HCT116 (cell line): ENCODE data around the gene TEX2.

Experiments used
- CEBPB ChIP-seq: IDR thresholded peaks from 2 replicates; pipeline ENCODE4 v1.6.1; 2012; ENCODE audit warnings: low read depth
- CTCF ChIP-seq, 3 experiments: fragments of 200-600 bp in 1 of 3; sonication (generic) in 1 of 3; IDR thresholded peaks in 2 of 3; conservative IDR thresholded peaks in 1 of 3; 2 replicates each; pipeline ENCODE4 v1.5.1; 2012 to 2017; ENCODE audit warnings: low read depth in 2 of 3, low read length in 2 of 3, antibody characterized with exemption in 1 of 3, borderline replicate concordance in 1 of 3, control low read depth in 1 of 3, mild to moderate bottlenecking in 1 of 3, mixed read lengths in 1 of 3, mixed run types in 1 of 3, moderate library complexity in 1 of 3; ENCODE audit not compliant: insufficient read depth in 1 of 3
- JUND ChIP-seq: IDR thresholded peaks from 2 replicates; pipeline ENCODE4 v1.6.1; 2012
- RAD21 ChIP-seq: IDR thresholded peaks from 2 replicates; pipeline ENCODE4 v1.6.1; 2012; ENCODE audit warnings: low read depth, mild to moderate bottlenecking
- REST ChIP-seq: IDR thresholded peaks from 2 replicates; pipeline ENCODE4 v1.6.1; 2012; ENCODE audit warnings: low read depth
- SIN3A ChIP-seq: IDR thresholded peaks from 2 replicates; pipeline ENCODE4 v1.6.1; 2012; ENCODE audit warnings: low read depth
- TCF7L2 ChIP-seq: IDR thresholded peaks from 2 replicates; pipeline ENCODE4 v1.7.0; 2011; ENCODE audit warnings: borderline replicate concordance, inconsistent platforms; ENCODE audit not compliant: insufficient read depth, insufficient read length; ENCODE audit errors: extremely low read depth
- TF ChIP-seq, protein P1 (sequence below): IDR thresholded peaks from 2 replicates; pipeline ENCODE4 v1.6.1; 2012

GRCh38 chr17:64149196-64149595 lies 113.9 kb downstream of the TEX2 start:
- TF ChIP-seq CTCF (IDR thresholded peaks at IDR 0.05 in 2 of 3, conservative IDR thresholded peaks at IDR 0.05 in 1 of 3; ENCODE audit: borderline replicate concordance in 1 of 3, insufficient read depth in 1 of 3, low read depth in 2 of 3, low read length in 2 of 3), result no peak
- no peak for TF ChIP-seq TCF7L2
- no peak for TF ChIP-seq CEBPB
- TF ChIP-seq SIN3A, result no peak
- TF ChIP-seq, protein P1, sequence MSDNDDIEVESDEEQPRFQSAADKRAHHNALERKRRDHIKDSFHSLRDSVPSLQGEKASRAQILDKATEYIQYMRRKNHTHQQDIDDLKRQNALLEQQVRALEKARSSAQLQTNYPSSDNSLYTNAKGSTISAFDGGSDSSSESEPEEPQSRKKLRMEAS, result no peak
- no peak for TF ChIP-seq REST
- TF ChIP-seq RAD21, result no peak
- TF ChIP-seq JUND, result no peak
